AG04450 (cell line): Measurements from ENCODE around the gene FARP1. TPM values are rescaled to one million over a fixed set of nuclear protein-coding genes. Genes with fewer than 3 reads are reported as not detected.
A peak's percentile ranks its signal among the peaks of the same experiment; 100 is the strongest.

Experiments
- CTCF ChIA-PET: fragments of 300-600, 350-600 bp; formaldehyde crosslinking; extraction: SDS; loops from one replicate; lab custom pipeline; 2022; ENCODE audit warnings: antibody characterized with exemption, inconsistent platforms; lab: Charles Lee
- POLR2A ChIA-PET: fragments of 350-600 bp; formaldehyde crosslinking; extraction: SDS; loops from one replicate; lab custom pipeline; 2021; ENCODE audit warnings: antibody characterized with exemption, inconsistent platforms; lab: Yijun Ruan, JAX
- DNase-seq: peaks from one replicate; pipeline ENCODE4 v3.0.0-alpha.2; 2011; ENCODE audit warnings: low read depth, low spot score
- H3K27ac ChIP-seq: one replicate; pipeline ENCODE4 v1.5.1; 2012; ENCODE audit warnings: low read depth, low read length, control low read depth
- H3K27me3 ChIP-seq: one replicate; pipeline ENCODE4 v1.6.0; 2012; ENCODE audit warnings: low read length; ENCODE audit not compliant: control insufficient read depth, insufficient read depth
- H3K4me3 ChIP-seq: 2 replicates; pipeline ENCODE4 v1.5.1; 2011; ENCODE audit warnings: mild to moderate bottlenecking, low read depth, low read length, control low read depth
- H3K9me3 ChIP-seq: 2 replicates; pipeline ENCODE4 v1.5.1; 2012; ENCODE audit warnings: low read length; ENCODE audit not compliant: control insufficient read depth, insufficient read depth
- CTCF ChIP-seq: IDR thresholded peaks from 2 replicates; pipeline ENCODE4 v1.5.1; 2011; ENCODE audit warnings: low read depth, low read length, control low read depth, inconsistent platforms
- polyA plus RNA-seq: library from polyadenylated mRNA; depleted of rRNA; stranded (reverse); fragments of >200 nt; gene quantifications from 2 replicates; pipeline ENCODE4 v1.2.3, GENCODE V29; 2011

The FARP1 gene
- polyA plus RNA-seq, 1 experiment, result 76.4 TPM

GRCh38 chr13:98325724-98326123 is 182.8 kb downstream of the FARP1 start:
- H3K27me3 ChIP-seq, result no peaks in the 10 kb centered on the region
- no peak for DNase-seq
- ChIA-PET POLR2A (no interaction called here), CTCF (interaction anchor here (1.2 kb wide), 1 partner anchor 369 kb away, joined by 3 read pairs; no protein-coding TSS in a partner anchor)
- H3K4me3 ChIP-seq, result no peak overlapping the region
- no peak overlapping the region for H3K27ac ChIP-seq
- no peaks in the 10 kb centered on the region for H3K9me3 ChIP-seq
- TF ChIP-seq CTCF, result no peak

GRCh38 chr13:98326291-98326690 is 183.4 kb downstream of the FARP1 start:
- no peak overlapping the region for H3K27ac ChIP-seq
- CTCF ChIA-PET, result interaction anchor here (1.2 kb wide), 1 partner anchor 370 kb away, joined by 3 read pairs; no protein-coding TSS in a partner anchor
- H3K27me3 ChIP-seq, result no peaks in the 10 kb centered on the region
- DNase-seq, result no peak
- no peak for TF ChIP-seq CTCF
- POLR2A ChIA-PET, result no interaction called here
- H3K4me3 ChIP-seq, result no peak overlapping the region
- H3K9me3 ChIP-seq, result no peaks in the 10 kb centered on the region

- POLR2A ChIA-PET, result no interaction called here
- peak overlapping the region; percentile 65 for H3K27ac ChIP-seq
- CTCF ChIA-PET, result no interaction called here
- H3K27me3 ChIP-seq, result no peaks in the 10 kb centered on the region
- DNase-seq, result peak; percentile 18
- H3K4me3 ChIP-seq, result no peak overlapping the region
- TF ChIP-seq CTCF, result no peak
- H3K9me3 ChIP-seq, result no peaks in the 10 kb centered on the region
These were observed 184.7 kb downstream of the FARP1 start for GRCh38 chr13:98327371-98328270.

- CTCF ChIA-PET, result no interaction called here
- Histone ChIP-seq H3K27ac (no peak overlapping the region), H3K27me3 (no peaks in the 10 kb centered on the region), H3K4me3 (no peak overlapping the region), H3K9me3 (no peaks in the 10 kb centered on the region)
- no peak for TF ChIP-seq CTCF
- POLR2A ChIA-PET, result no interaction called here
- no peak for DNase-seq
These were observed 185.6 kb downstream of the FARP1 start for GRCh38 chr13:98328511-98328910.

GRCh38 chr13:98332222-98332621 is 189.3 kb downstream of the FARP1 start:
- ChIA-PET POLR2A (interaction anchor here (0.9 kb wide), 1 partner anchor 299 kb away, joined by 3 read pairs; no protein-coding TSS in a partner anchor), CTCF (no interaction called here)
- TF ChIP-seq CTCF, result no peak
- Histone ChIP-seq H3K9me3 (no peaks in the 10 kb centered on the region), H3K4me3 (no peak overlapping the region), H3K27me3 (no peaks in the 10 kb centered on the region), H3K27ac (no peak overlapping the region)
- no peak for DNase-seq
